ENCODE data around the gene RHOT1. TPM values are rescaled to one million over a fixed set of nuclear protein-coding genes. Genes with fewer than 3 reads are reported as not detected.
A peak's percentile ranks its signal among the peaks of the same experiment; 100 is the strongest.
"Not testable (repeated sequence)": the region's sequence is repeated elsewhere in the genome, so short reads cannot be mapped to it uniquely, and the experiment has no call there.

The RHOT1 gene
- total RNA-seq, 1 donor from 2014 or later: 21.9 TPM

- TF ChIP-seq, protein P1, sequence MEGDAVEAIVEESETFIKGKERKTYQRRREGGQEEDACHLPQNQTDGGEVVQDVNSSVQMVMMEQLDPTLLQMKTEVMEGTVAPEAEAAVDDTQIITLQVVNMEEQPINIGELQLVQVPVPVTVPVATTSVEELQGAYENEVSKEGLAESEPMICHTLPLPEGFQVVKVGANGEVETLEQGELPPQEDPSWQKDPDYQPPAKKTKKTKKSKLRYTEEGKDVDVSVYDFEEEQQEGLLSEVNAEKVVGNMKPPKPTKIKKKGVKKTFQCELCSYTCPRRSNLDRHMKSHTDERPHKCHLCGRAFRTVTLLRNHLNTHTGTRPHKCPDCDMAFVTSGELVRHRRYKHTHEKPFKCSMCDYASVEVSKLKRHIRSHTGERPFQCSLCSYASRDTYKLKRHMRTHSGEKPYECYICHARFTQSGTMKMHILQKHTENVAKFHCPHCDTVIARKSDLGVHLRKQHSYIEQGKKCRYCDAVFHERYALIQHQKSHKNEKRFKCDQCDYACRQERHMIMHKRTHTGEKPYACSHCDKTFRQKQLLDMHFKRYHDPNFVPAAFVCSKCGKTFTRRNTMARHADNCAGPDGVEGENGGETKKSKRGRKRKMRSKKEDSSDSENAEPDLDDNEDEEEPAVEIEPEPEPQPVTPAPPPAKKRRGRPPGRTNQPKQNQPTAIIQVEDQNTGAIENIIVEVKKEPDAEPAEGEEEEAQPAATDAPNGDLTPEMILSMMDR (conservative IDR thresholded peaks at IDR 0.05; ENCODE audit: low read depth, low read length): no peak
- no peak for DNase-seq (ENCODE audit: low read depth)
- H3K4me3 ChIP-seq (ENCODE audit: low read depth, low read length): no peak overlapping the region
Observed at GRCh38 chr17:32124985-32125847, 17.1 kb upstream of the RHOT1 start.

- TF ChIP-seq, protein P1 (conservative IDR thresholded peaks at IDR 0.05; ENCODE audit: low read depth, low read length): no peak
- no peak overlapping the region for H3K4me3 ChIP-seq (ENCODE audit: low read depth, low read length)
- DNase-seq (ENCODE audit: low read depth): no peak
Observed at GRCh38 chr17:32125848-32126153, 16.5 kb upstream of the RHOT1 start.

DNA sequence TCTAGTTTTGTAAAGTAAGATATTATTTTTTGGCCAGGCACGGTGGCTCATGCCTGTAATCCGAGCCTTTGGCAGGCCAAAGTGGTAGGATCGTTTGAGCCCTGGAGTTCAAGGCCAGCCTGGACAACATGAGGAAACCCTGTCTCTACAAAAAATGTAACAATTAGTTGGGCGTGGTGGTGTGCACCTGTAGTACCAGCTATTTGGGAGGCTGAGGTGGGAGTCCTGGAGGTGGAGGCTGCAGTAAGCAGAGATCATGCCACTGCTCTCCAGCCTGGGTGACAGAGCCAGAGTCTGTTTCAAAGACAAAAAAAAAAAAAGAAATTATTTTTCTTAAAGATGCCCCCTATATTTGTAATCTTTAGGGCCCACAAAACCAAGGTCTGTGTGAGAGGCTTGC, 16.0 kb upstream of the RHOT1 start:
- DNase-seq (ENCODE audit: low read depth): no peak

DNA sequence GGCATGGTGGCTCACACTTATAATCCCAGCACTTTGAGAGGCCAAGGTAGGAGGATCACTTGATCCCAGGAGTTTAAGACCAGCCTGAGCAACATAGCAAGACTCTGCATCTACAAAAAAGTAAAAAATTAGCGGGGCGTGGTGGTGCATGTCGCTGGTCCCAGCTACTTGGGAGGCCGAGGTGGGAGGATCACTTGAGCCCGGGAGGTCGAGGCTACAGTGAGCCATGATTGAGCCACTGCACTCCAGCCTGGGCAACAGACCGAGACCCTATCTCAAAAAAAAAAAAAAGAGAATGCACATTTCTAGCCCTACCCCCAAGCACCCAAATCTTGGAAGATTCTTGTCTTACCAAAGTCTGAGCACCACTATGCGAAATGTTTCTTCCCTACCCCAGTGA, 15.6 kb upstream of the RHOT1 start:
- DNase-seq (ENCODE audit: low read depth): no peak
- TF ChIP-seq, protein P1 (conservative IDR thresholded peaks at IDR 0.05; ENCODE audit: low read depth, low read length): no peak
- no peak overlapping the region for H3K4me3 ChIP-seq (ENCODE audit: low read depth, low read length)

More for the DNA sequence above, 16.0 kb upstream of the RHOT1 start:
- H3K4me3 ChIP-seq (ENCODE audit: low read depth, low read length): no peak overlapping the region
- TF ChIP-seq, protein P1 (conservative IDR thresholded peaks at IDR 0.05; ENCODE audit: low read depth, low read length): no peak

DNA sequence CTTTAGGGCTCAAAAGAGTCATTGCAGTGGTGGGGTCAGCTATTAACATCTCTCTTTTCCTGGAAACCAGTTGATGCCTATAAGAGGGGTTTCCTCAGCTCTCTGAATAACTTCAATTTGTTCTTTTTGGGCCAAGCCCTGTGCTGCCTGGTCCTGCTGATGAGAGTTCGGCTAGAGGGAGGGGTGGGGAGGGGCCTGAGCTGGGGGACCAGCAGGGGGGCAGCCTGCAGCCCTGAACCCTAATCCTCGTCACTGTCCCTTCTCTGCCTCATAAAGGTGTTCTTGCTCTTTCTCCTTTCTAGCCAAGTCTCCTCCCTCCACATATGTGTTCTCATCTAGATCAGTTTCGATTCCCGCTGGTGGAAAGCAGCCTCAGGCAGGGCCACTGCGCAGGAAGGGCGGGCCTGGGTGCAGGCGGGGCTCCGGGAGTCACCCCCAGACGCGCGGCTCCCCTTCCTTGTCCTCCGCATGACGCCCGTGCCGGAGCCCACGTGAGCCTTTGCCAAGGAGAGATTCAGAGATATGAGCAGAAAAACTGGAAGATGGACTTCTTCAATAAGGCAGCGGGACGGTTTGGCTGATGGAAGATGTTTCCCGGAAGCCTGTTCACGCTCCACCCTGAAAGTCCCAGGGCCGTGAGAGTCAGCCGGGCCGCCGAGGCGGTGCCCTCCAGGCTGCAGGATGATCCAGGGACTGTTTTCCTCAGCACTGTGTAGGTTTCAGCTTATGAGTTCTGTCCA, 15.0 kb upstream of the RHOT1 start:
- DNase-seq (ENCODE audit: low read depth): no peak

GRCh38 chr17:32128470-32128869, 13.8 kb upstream of the RHOT1 start:
- H3K4me3 ChIP-seq (ENCODE audit: low read depth, low read length); DNase-seq (ENCODE audit: low read depth): not testable (repeated sequence)

More for the DNA sequence above, 15.0 kb upstream of the RHOT1 start:
- TF ChIP-seq, protein P1 (conservative IDR thresholded peaks at IDR 0.05; ENCODE audit: low read depth, low read length): no peak
- peak overlapping the region; percentile 68 for H3K4me3 ChIP-seq (ENCODE audit: low read depth, low read length)

GRCh38 chr17:32135497-32136117, 6.7 kb upstream of the RHOT1 start:
- not testable (repeated sequence) for DNase-seq (ENCODE audit: low read depth); H3K4me3 ChIP-seq (ENCODE audit: low read depth, low read length)
- TF ChIP-seq, protein P1 (conservative IDR thresholded peaks at IDR 0.05; ENCODE audit: low read depth, low read length): peak; percentile 18
